ENCODE data around the gene KRT3.

DNA sequence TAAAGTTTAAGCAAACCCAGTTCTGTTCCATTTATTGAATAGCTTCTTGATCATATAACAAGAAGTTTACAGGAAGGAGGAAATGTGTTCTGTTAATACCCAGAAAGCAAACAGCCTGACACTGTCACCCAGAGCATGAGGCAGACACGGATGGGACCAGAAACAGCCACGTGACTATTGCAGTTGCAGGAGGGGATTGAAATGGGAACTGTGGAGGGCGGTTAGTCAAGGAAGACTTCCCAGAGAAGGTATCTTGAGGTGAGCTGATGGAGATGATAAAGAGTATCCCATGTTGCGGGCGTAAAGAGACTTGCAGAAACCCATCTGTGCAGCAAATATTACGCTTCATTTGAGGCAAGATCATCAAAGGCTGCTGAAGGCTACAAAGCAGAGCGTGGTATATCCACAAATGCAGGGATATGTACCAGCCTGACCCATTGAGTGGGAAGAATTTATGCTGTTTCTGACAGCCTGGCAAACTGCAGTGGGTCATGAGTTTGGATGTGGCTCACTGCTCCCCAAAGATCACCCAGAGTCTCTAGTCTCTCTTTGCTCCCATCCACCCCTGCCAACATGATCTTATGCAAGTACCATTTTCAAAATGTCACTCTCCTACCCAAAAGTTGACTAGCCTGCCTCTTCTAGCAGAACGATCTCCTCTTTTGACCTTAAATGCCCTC lies 39.5 kb downstream of the KRT3 start:
- TF ChIP-seq, protein P1, sequence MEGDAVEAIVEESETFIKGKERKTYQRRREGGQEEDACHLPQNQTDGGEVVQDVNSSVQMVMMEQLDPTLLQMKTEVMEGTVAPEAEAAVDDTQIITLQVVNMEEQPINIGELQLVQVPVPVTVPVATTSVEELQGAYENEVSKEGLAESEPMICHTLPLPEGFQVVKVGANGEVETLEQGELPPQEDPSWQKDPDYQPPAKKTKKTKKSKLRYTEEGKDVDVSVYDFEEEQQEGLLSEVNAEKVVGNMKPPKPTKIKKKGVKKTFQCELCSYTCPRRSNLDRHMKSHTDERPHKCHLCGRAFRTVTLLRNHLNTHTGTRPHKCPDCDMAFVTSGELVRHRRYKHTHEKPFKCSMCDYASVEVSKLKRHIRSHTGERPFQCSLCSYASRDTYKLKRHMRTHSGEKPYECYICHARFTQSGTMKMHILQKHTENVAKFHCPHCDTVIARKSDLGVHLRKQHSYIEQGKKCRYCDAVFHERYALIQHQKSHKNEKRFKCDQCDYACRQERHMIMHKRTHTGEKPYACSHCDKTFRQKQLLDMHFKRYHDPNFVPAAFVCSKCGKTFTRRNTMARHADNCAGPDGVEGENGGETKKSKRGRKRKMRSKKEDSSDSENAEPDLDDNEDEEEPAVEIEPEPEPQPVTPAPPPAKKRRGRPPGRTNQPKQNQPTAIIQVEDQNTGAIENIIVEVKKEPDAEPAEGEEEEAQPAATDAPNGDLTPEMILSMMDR (IDR thresholded peaks at IDR 0.05): no peak
- TF ChIP-seq POLR2A (IDR thresholded peaks at IDR 0.05): no peak
